ENCODE measurements around the gene OSBPL3. TPM values are rescaled to one million over a fixed set of nuclear protein-coding genes. Genes with fewer than 3 reads are reported as not detected.

The OSBPL3 gene
- total and polyA plus RNA-seq, 11 donors, result 1.5 to 14.3 (median 4.9) TPM

DNA sequence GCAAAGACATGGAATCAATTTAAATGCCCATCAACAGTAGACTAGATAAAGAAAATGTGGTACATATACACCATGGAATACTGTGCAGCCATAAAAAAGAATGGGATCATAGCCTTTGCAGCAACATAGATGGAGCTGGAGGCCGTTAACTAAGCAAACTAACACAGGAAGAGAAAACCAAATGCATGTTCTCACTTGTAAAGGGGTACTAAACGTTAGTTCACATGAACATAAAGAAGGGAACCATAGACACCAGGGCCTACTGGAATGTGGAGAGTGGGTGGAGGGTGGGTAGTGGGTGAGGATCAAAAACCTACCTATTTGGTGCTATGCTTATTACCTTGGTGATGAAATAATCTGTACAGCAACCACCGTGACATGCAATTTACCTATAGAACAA is 144.3 kb downstream of the OSBPL3 start:
- Histone ChIP-seq H3K27ac (peak overlapping the region in 1 of 12 donors; percentile 72), H3K4me1 (peaks cover 0 to 60% (median 0%) of the 10 kb centered on the region in 12 donors), H3K27me3 (no peaks in the 10 kb centered on the region), H3K36me3 (peaks cover 0 to 8% (median 0%) of the 10 kb centered on the region in 9 donors), H3K9me3 (no peaks in the 10 kb centered on the region), H3K4me3 (no peak overlapping the region)
- no peak for ATAC-seq
- 87 to 93% (median 91%) methylated on average over 3 of the region's 3 CpGs for WGBS, 4 donors
- no peak for DNase-seq
- intact Hi-C loops (cut with DNase I), result no loop called here
- TF ChIP-seq POLR2A (IDR thresholded peaks at IDR 0.05), result no peak
- TF ChIP-seq CTCF (IDR thresholded peaks at IDR 0.05), result no peak

- Histone ChIP-seq H3K4me1 (peaks cover 0 to 73% (median 4%) of the 10 kb centered on the region in 12 donors), H3K9me3 (no peaks in the 10 kb centered on the region), H3K27me3 (no peaks in the 10 kb centered on the region), H3K4me3 (peak overlapping the region in 1 of 12 donors; percentile 0), H3K36me3 (peaks cover 0 to 4% (median 0%) of the 10 kb centered on the region in 9 donors), H3K27ac (peak overlapping the region in 7 of 12 donors; percentile 13 to 86 (median 36))
- DNase-seq (peak in 3 of 5 donors; percentile 29 to 62 (median 39)), ATAC-seq (peak in 3 of 4 donors; percentile 21 to 56 (median 37))
- no peak for TF ChIP-seq CTCF (IDR thresholded peaks at IDR 0.05)
- no peak for TF ChIP-seq POLR2A (IDR thresholded peaks at IDR 0.05)
- 84 to 90% (median 85%) methylated on average over 25 of the region's 25 CpGs for WGBS, 4 donors
- intact Hi-C loops (cut with DNase I), result no loop called here
Measured at GRCh38 chr7:24834128-24834798, 145.7 kb downstream of the OSBPL3 start.

DNA sequence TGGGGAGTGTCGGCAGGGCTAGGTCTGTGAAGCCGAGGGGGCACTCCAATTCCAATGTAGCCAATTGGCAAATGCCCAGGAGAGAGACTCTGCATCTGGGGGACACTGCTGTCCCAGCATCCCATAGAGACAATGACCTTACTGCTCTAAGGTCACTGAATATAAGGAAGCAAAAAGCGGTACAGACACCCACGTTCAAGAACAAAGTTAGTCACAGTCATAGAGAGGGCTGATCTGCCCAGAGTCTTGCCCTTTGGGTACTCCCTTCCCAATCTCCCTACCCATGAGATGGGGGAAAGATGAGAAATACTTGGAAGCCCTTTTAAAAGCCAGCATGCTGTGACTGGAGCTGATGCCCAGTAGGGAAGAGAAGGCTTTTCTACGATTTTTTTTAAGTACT is 146.4 kb downstream of the OSBPL3 start:
- Histone ChIP-seq H3K36me3 (no peaks in the 10 kb centered on the region), H3K27ac (peak overlapping the region in 5 of 12 donors; percentile 13 to 86 (median 56)), H3K9me3 (no peaks in the 10 kb centered on the region), H3K27me3 (no peaks in the 10 kb centered on the region), H3K4me3 (peak overlapping the region in 1 of 12 donors; percentile 0), H3K4me1 (peaks cover 0 to 81% (median 11%) of the 10 kb centered on the region in 12 donors)
- peak in 2 of 4 donors; percentile 46 to 52 for ATAC-seq
- DNase-seq, result no peak
- 66 to 74% (median 72%) methylated on average over 5 of the region's 5 CpGs for WGBS, 4 donors
- intact Hi-C loops (cut with DNase I), result no loop called here
- TF ChIP-seq CTCF (IDR thresholded peaks at IDR 0.05) (no peak), POLR2A (IDR thresholded peaks at IDR 0.05) (no peak)

GRCh38 chr7:24831240-24831639 is 148.7 kb downstream of the OSBPL3 start:
- 57 to 70% (median 66%) methylated on average over 4 of the region's 4 CpGs for WGBS, 4 donors
- peak in 1 of 4 donors; percentile 10 for ATAC-seq

More at GRCh38 chr7:24831240-24831639, 148.7 kb downstream of the OSBPL3 start:
- no peak for DNase-seq
- no peak overlapping the region for H3K4me3 ChIP-seq
- H3K4me1 ChIP-seq, result peaks cover 0 to 87% (median 14%) of the 10 kb centered on the region in 12 donors
- no peaks in the 10 kb centered on the region for H3K9me3 ChIP-seq
- intact Hi-C loops (cut with DNase I), result no loop called here
- peaks cover 0 to 10% (median 0%) of the 10 kb centered on the region in 9 donors for H3K36me3 ChIP-seq
- H3K27me3 ChIP-seq, result no peaks in the 10 kb centered on the region
- peak overlapping the region in 4 of 12 donors; percentile 3 to 86 (median 22) for H3K27ac ChIP-seq
- TF ChIP-seq CTCF (IDR thresholded peaks at IDR 0.05) (no peak), POLR2A (IDR thresholded peaks at IDR 0.05) (no peak)

All from heart left ventricle (tissue), 16 donors.